ENCODE measurements around the gene KLHL29. TPM values are rescaled to one million over a fixed set of nuclear protein-coding genes. Genes with fewer than 3 reads are reported as not detected.

KLHL29 gene
- total and polyA plus RNA-seq, 10 of the 15 experiments (the other 5 are each of a cell fraction or from before 2014, with no cell fraction given), result 1.4 to 19.5 (median 6.1) TPM

GRCh38 chr2:23563151-23563550 is 178.2 kb downstream of the KLHL29 start:
- Histone ChIP-seq H3K27me3 (replicated peaks in 1 of 2; ENCODE audit: control insufficient read depth in 2 of 2, insufficient read depth in 2 of 2, low read length in 1 of 2) (no peaks in the 10 kb centered on the region), H2AFZ (ENCODE audit: control insufficient read depth, low read depth, low read length) (no peak overlapping the region), H3K4me1 (ENCODE audit: control insufficient read depth, insufficient read depth, low read length) (no peaks in the 10 kb centered on the region), H4K20me1 (ENCODE audit: control insufficient read depth, insufficient read depth) (no peaks in the 10 kb centered on the region), H3K9me3 (replicated peaks; ENCODE audit: control insufficient read depth, insufficient read depth, low read length) (no peaks in the 10 kb centered on the region), H3K79me2 (ENCODE audit: control insufficient read depth, insufficient read depth, low read length) (no peaks in the 10 kb centered on the region), H3K27ac (ENCODE audit: control insufficient read depth, insufficient read depth) (no peak overlapping the region), H3K36me3 (ENCODE audit: control insufficient read depth in 2 of 2, insufficient read depth in 2 of 2, low read length in 1 of 2) (peaks cover 4 to 5% of the 10 kb centered on the region in 2 experiments; a peak in 3 of 4 replicates), H3K4me3 (no peak overlapping the region), H3K4me2 (ENCODE audit: control insufficient read depth, insufficient read depth) (no peak overlapping the region), H3K9ac (ENCODE audit: control insufficient read depth, insufficient read depth, low read length) (no peak overlapping the region)
- FAIRE-seq (no peak), DNase-seq (ENCODE audit: low read depth, low spot score) (no peak), ATAC-seq (no peak)
- intact Hi-C loops (cut with micrococcal nuclease; ENCODE audit: unreplicated experiment) (loop anchor here (10.0 kb wide), 1 partner anchor 368 kb away; no protein-coding TSS in a partner anchor), in situ Hi-C loops (cut with MboI) (no loop called here)
- SMC1A ChIA-PET (ENCODE audit: uncharacterized antibody, unreplicated experiment), result no interaction called here
- WGBS (ENCODE audit: insufficient coverage, insufficient replicate concordance, low lambda C conversion rate, missing lambda C conversion rate), result 75% methylated on average over 10 of the region's 10 CpGs
- RAD21 ChIA-PET (ENCODE audit: unreplicated experiment), result no interaction called here
- BruUV-seq (replicated peaks), result no TSS peak
- CTCF ChIA-PET, result no interaction called here
- POLR2A ChIA-PET, result no interaction called here
- TF ChIP-seq ZBTB4 (CRISPR knock-in tag; IDR thresholded peaks at IDR 0.05) (no peak), ATF3 (IDR thresholded peaks at IDR 0.05; ENCODE audit: borderline replicate concordance, extremely low read depth, low read depth, low read length) (no peak), LARP7 (IDR thresholded peaks at IDR 0.05) (no peak), SREBF1 (IDR thresholded peaks at IDR 0.05; ENCODE audit: low read length) (no peak), RB1 (IDR thresholded peaks at IDR 0.05; ENCODE audit: borderline replicate concordance) (no peak), CEBPB (IDR thresholded peaks at IDR 0.05; ENCODE audit: borderline replicate concordance in 1 of 2, low read depth in 2 of 2, low read length in 2 of 2) (no peak), CUX1 (IDR thresholded peaks at IDR 0.05; ENCODE audit: insufficient replicate concordance, low read depth, low read length) (no peak), CHD2 (IDR thresholded peaks at IDR 0.05; ENCODE audit: borderline replicate concordance, low read depth, low read length) (no peak), TBL1XR1 (IDR thresholded peaks at IDR 0.05; ENCODE audit: low read depth, low read length) (no peak), NRF1 (conservative IDR thresholded peaks at IDR 0.05; ENCODE audit: low read depth, low read length) (no peak), TARDBP (IDR thresholded peaks at IDR 0.05; ENCODE audit: borderline replicate concordance) (no peak), USF2 (IDR thresholded peaks at IDR 0.05; ENCODE audit: borderline replicate concordance, low read depth, low read length) (no peak), HSF1 (IDR thresholded peaks at IDR 0.05; ENCODE audit: low read depth, low read length) (no peak), CHD1 (IDR thresholded peaks at IDR 0.05; ENCODE audit: low read depth, low read length) (no peak)
